T1000 (cell line): Measurements from ENCODE around the gene ST3GAL5.
A peak's percentile ranks its signal among the peaks of the same experiment; 100 is the strongest.
"Not testable (repeated sequence)": the region's sequence is repeated elsewhere in the genome, so short reads cannot be mapped to it uniquely, and the experiment has no call there.

Experiments used
- DNase-seq: peaks from one replicate; lab custom pipeline; 2025; ENCODE audit warnings: mixed read lengths; lab: John Stamatoyannopoulos, UW

The ST3GAL5 gene

DNA sequence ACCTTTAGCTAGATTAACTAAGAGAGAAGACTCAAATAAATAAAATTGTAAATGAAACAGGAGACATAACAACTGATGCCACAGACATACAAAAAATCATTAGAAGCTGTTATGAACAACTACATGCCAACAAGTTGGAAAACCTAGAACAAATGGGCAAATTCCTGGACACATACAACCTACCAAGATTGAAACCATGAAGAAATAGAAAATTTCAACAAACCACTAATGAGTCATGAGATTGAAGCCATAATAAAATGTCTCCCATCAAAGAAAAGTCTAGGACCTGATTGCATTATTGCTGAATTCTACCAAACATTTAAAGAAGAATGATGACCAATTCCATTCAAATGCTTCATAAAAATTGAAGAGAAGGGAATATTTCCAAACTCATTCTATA, 54.3 kb downstream of the ST3GAL5 start:
- DNase-seq = no peak

DNA sequence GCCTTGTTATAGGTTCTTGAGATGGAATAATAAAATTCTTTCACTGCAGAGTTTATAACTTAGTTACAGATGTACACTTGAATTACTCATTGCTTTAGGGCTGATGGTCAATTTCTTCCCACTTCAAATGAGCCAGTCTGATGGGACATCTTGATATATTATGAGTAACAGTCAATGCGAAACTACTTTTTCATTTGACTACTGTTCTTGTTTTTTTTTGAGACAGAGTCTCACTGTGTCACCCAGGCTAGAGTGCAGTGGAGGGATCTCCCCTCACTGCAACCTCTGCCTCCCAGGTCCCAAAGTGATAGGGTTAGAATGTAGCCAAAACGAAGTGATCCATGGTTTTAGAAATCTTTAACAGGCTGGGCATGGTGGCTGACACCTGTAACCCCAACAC, 57.1 kb downstream of the ST3GAL5 start:
- DNase-seq = no peak

GRCh38 chr2:85830645-85831044, 58.1 kb downstream of the ST3GAL5 start:
- DNase-seq = no peak

- not testable (repeated sequence) for DNase-seq
Measured at GRCh38 chr2:85829394-85829793, 59.4 kb downstream of the ST3GAL5 start.

- DNase-seq = no peak
Measured at GRCh38 chr2:85828725-85829124, 60.1 kb downstream of the ST3GAL5 start.

DNA sequence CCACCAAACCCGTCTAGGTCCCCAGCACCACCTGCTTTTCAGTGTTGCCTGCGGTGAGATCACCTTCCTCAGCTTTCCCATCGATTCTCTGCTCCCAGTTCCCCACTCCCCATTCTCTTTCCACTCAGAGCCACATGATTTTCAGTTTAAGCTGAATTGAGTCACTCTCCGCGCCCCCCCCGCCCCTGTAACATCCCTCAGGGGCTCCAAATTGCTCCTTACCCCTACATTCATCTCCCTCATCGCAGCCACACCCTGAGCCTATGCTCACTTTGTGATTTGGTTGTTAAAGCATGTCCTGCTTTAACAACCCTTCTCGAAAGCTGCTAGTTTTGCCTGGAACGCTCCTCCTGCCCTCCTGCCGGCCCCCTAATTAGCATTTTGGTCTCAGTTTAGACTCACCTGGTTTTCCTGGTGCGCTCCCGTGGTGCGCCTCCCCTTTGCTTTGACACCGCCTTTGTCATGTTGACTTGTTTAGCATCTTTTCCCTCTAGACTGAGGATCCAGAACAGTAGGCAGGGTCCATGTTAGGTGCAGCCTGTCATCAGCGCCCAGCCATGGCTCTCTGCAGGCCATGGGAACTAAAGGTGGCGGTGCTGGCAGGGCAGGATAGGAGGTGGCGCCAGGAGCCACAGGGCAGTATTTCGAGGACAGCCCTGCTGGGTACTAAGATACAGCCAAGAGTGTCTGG, 60.8 kb downstream of the ST3GAL5 start:
- DNase-seq = no peak

GRCh38 chr2:85826990-85827878, 61.6 kb downstream of the ST3GAL5 start:
- peak; percentile 36 for DNase-seq

- no peak for DNase-seq
Measured at GRCh38 chr2:85823951-85824350, 64.8 kb downstream of the ST3GAL5 start.

- no peak for DNase-seq
Measured at GRCh38 chr2:85822766-85823165, 66.0 kb downstream of the ST3GAL5 start.

DNA sequence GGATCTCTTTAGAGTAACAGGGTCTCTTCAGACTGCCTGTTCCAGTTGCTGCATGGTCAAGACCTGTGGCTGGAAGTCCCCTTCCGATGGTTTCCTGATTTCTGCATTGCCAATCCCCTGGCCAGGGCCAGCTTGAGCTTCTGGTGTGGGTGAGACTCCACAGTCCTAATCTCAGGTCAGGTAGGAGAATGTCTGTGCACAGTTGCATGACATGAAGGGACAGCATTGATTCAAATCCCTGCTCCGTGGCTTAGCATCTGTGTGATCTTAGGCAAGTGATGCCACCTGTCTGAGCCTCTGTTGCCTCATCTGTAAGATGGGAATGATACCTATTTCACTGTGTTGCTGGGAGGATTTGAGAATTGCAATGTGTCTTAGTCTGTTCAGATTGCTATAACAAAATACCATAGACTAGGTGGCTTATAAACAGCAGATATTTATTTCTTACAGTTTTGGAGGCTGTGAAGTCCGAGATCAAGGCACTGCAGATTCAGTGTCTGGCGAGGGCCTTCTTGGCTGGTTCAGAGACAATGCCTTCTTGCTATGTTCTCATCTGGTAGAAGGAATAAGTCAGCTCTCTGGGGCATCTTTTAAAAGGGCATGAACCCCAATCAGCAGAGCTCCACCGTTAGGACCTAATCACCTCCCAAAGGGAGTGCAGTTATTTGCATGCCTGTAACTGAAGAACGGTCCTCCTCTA, 68.8 kb downstream of the ST3GAL5 start:
- DNase-seq = no peak

DNA sequence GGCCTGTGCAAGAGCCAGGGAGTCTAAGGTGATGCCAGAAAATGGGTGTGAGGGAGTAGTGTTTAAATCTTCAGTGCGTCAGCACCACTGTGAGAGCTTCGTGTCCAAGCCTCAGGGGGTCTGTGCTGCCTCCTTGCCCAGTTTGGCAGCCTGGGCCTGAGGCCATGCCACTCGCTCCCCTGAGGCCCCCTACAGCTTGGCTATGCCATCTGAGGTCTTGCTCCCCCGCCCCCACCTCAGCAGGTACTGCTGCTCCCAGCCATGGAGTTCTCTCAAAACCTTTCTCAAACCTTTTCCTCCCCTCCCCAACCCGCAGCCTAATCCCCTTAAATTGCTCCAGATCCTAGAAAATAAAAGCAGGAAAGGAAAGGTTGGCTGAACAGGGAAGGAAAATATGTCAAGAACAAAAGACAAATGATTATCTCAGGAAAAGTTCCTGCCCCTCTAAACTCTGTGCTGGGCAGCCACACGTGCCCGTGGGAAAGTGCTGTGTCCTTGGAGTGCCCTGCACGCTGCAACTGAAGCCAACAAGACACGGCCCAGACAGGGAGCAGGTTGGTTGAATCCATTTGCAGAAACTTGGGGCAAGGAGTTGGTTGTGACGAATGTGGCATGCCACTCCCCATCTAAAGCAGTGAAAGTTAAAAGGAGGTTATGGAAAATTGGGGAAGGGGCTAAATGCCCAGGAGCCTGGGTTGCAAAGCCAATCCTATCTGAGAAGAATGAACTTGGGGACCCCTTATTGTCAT, 73.8 kb downstream of the ST3GAL5 start:
- DNase-seq = no peak

DNA sequence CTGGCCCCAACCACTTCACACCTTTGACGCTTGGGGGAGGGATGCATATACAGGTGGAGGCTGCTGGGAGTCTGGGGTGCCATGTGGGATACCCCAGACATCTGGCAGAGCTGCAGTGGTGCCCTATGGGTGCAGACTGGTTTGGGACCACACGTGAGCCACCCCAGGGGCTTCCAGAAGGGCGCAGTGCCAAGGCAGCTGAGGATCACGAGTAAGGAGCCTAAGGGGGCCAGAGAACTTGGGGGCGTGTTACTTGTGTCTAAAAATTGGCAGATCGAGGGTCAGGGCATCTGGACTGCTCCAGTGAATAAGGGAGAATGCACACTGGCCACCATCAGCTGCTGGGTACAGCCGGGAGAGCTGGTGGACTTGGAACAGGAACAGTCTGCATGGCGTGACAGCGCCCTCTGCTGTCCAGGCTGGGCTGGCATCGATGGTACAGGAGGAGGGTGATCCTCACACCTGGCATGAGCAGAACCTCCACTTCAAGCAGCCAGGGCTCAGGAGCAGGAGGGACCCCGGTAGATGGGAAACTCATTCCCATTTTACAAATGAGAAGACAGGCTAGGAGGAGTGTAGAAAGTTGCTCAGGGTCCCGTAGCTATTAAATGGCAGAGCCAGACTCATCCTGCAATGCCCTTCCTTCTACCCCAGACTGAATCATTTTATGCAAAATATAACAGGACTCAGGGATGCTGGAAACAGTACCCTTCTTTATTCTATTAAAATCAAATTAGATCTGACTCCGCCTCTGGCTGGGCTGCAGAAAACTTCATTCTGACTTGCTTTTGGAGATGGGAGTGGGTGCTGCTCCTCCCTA, 74.6 kb downstream of the ST3GAL5 start:
- DNase-seq = peak; percentile 74

- DNase-seq = no peak
Measured at GRCh38 chr2:85813211-85813981, 75.4 kb downstream of the ST3GAL5 start.

- DNase-seq = no peak
Measured at GRCh38 chr2:85812094-85812735, 76.6 kb downstream of the ST3GAL5 start.

DNA sequence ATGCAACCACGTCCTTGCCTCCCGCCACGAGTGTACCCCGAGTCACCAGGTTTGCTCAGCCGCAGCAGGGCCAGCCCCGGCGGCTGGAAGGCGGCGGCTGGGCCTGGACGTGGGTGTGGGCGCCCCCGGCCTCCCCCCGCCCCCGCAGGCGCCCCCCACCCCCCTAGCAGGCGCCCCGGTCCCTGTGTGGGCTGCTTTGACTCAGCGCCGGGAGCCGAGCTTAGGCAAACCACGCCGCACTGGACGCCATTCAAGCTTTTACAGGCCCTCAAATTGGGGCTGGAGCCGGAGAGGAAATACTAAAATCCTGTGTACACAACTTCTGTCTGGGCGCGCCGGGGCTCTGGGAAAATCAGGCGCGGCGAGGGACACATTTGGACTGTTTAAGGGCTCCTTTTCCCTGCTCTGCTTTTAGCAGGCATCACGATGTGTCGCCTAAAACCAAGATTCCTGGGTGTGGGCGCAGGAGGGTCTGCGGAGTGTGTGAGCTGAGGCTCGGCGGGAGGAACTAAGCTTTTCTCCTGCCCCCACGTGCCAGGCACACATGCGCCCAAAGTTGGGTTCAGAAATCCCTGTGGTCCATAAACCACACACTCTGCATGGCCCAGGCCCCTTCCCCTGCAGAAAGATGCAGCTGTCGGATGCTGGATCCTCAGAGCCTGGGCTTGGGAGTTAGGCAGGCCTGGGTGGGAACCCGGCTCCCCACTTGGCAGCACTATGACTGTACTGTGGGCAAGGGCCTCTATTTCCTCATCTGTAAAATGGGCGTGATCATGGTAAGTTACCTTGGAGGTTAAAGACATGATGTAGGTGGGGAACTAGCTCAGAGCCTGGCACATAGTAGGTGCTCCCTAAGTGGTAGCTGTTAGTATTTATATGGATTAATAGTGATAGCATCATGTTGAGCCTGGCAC, 77.4 kb downstream of the ST3GAL5 start:
- no peak for DNase-seq

DNA sequence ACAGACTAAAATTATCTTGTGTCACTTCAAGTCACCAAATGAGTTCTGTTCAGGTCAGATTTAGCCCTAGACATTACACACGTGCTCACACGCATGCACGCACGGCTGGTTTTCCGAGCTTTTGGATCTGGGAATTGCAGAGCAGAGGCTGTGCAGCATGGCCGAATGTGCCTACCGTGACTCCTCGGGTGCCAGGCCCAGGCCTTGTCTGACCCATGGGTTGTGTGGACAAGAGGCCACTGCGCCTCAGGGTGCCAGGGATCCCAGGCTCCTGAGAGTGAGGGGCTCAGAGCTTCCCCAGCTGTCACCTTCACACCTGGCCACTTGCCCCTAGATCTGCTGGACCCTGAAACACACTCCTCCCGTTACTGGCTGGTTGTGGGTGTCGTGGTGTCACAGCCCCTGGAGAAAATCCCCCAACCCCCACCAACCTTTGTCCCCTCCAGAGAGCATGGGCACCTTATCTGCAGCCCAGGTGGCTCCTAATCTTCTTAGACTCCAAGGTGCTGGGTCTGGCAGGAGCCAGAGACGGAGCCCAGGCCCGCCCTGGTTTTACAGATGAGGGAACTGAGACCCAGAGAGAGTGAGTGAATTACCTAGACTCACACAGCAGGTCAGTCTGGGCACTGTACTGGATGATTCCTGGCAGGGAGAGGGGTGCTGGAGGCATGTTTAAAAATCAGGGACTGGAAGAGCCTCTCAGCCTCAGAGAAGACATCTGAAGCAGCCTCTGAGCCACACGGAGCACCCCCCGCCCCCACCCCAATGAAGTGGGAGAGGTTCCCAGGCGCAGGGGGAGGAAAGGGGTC, 78.2 kb downstream of the ST3GAL5 start:
- no peak for DNase-seq

DNA sequence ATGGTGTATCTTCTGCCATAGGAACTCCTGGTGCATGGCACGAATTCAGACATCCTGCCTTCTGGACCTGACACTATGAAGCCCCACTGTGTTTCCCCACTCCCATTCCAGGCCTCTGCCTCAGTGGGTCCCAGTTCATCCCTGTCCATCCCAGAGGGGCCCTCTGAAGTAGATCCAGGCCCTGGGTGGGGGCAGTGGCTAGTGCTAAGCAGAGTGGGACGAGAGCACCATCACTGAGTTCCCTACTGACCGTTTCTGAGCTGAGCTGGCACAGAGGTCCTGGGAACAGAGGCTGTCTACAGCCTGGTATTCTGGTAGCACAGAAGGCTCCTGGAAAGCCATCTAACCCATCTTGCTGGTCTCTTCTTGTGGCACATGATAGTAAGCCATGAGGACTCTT, 81.0 kb downstream of the ST3GAL5 start:
- DNase-seq = no peak
